H1 (cell line): ENCODE data around the gene PMS1. TPM values are rescaled to one million over a fixed set of nuclear protein-coding genes. Genes with fewer than 3 reads are reported as not detected.

Experiments used
- CTCF ChIA-PET: fragments of 300-600 bp; sonication (Branson Sonifier 250); formaldehyde crosslinking; loops from one replicate; lab custom pipeline; 2021; ENCODE audit not compliant: partially characterized antibody; lab: Charles Lee
- POLR2A ChIA-PET: fragments of 300-600 bp; sonication (Branson Sonifier 250); formaldehyde crosslinking; loops from one replicate; lab custom pipeline; 2021; ENCODE audit warnings: inconsistent platforms; ENCODE audit not compliant: partially characterized antibody; lab: Charles Lee
- DNase-seq, 2 experiments: peaks; one replicate each; pipeline versions ENCODE4 v3.0.0 to v3.0.0-alpha.2; 2010 to 2022; ENCODE audit warnings: low spot score in 2 of 2, low read depth in 1 of 2, mixed read lengths in 1 of 2
- FAIRE-seq: peaks from 2 replicates; lab custom pipeline; 2011; peaks lifted over from hg19 to GRCh38; lab: Jason Lieb, UNC
- H2AFZ ChIP-seq: 2 replicates; pipeline ENCODE4 v1.8.1; 2012; ENCODE audit warnings: low read length, inconsistent platforms
- H2AK5ac ChIP-seq: 2 replicates; pipeline ENCODE4 v1.6.1; 2013; ENCODE audit warnings: low read depth, low read length
- H2BK120ac ChIP-seq: replicated peaks from 2 replicates; pipeline ENCODE3; 2013; ENCODE audit warnings: low read depth, low read length, inconsistent platforms
- H2BK12ac ChIP-seq: 2 replicates; pipeline ENCODE4 v1.6.1; 2013; ENCODE audit warnings: low read depth, low read length
- H2BK15ac ChIP-seq: 2 replicates; pipeline ENCODE4 v1.6.1; 2013; ENCODE audit warnings: low read length
- H2BK20ac ChIP-seq: 2 replicates; pipeline ENCODE4 v1.6.1; 2013; ENCODE audit warnings: low read length
- H2BK5ac ChIP-seq: 2 replicates; pipeline ENCODE4 v1.6.1; 2013; ENCODE audit warnings: low read depth, low read length
- H3K14ac ChIP-seq: 2 replicates; pipeline ENCODE4 v1.6.1; 2013; ENCODE audit warnings: inconsistent platforms; ENCODE audit not compliant: insufficient read length
- H3K18ac ChIP-seq: 2 replicates; pipeline ENCODE4 v1.6.1; 2013; ENCODE audit warnings: low read length; ENCODE audit errors: extremely low read depth
- H3K23ac ChIP-seq: 2 replicates; pipeline ENCODE4 v1.6.1; 2013; ENCODE audit warnings: inconsistent platforms; ENCODE audit not compliant: insufficient read length
- H3K23me2 ChIP-seq: 2 replicates; pipeline ENCODE4 v1.6.1; 2013; ENCODE audit warnings: low read depth, low read length
- H3K27ac ChIP-seq: 2 replicates; pipeline ENCODE4 v1.6.1; 2011; ENCODE audit warnings: low read depth, low read length, inconsistent platforms
- H3K27me3 ChIP-seq, 4 experiments: replicated peaks in 1 of 4; 1 replicate in 1 of 4; 2 replicates in 3 of 4; pipeline versions ENCODE4 v1.6.1 to v1.8.1; 2011 to 2013; ENCODE audit warnings: low read length in 3 of 4, mild to moderate bottlenecking in 3 of 4, inconsistent platforms in 2 of 4, mixed read lengths in 2 of 4, moderate library complexity in 1 of 4; ENCODE audit not compliant: control insufficient read depth in 3 of 4, insufficient read depth in 3 of 4; ENCODE audit errors: extremely low read depth in 1 of 4
- H3K36me3 ChIP-seq, 4 experiments: 2 replicates each; pipeline versions ENCODE4 v1.6.1 to v1.8.1; 2011 to 2013; ENCODE audit warnings: mild to moderate bottlenecking in 4 of 4, low read length in 3 of 4, moderate library complexity in 2 of 4, control low read depth in 1 of 4, inconsistent platforms in 1 of 4; ENCODE audit not compliant: insufficient read depth in 4 of 4, control insufficient read depth in 2 of 4
- H3K4ac ChIP-seq: replicated peaks from 2 replicates; pipeline ENCODE3; 2013; ENCODE audit warnings: low read length, low read depth, mixed read lengths, inconsistent platforms; ENCODE audit not compliant: insufficient read length
- H3K4me1 ChIP-seq, 4 experiments: replicated peaks in 1 of 4; 1 replicate in 1 of 4; 2 replicates in 3 of 4; pipeline versions ENCODE4 v1.6.1 to v1.8.1; 2011 to 2013; ENCODE audit warnings: low read length in 3 of 4, inconsistent platforms in 2 of 4, mixed read lengths in 1 of 4; ENCODE audit not compliant: insufficient read depth in 4 of 4, control insufficient read depth in 3 of 4
- H3K4me2 ChIP-seq, 2 experiments: 2 replicates each; pipeline versions ENCODE4 v1.6.1 to v1.8.1; 2011 to 2013; ENCODE audit warnings: low read depth in 2 of 2, low read length in 2 of 2, control low read depth in 1 of 2, inconsistent platforms in 1 of 2, mild to moderate bottlenecking in 1 of 2; ENCODE audit not compliant: insufficient read depth in 1 of 2
- H3K4me3 ChIP-seq, 4 experiments: fragments of 200-600, 300-600 bp in 1 of 4; sonication (generic), shearing (Covaris generic), sonication (Bioruptor Twin) in 1 of 4; 2 replicates each; pipeline versions ENCODE4 v1.5.1 to v1.8.1; 2011 to 2016; ENCODE audit warnings: low read length in 4 of 4, low read depth in 3 of 4, control low read depth in 2 of 4, inconsistent platforms in 2 of 4, mild to moderate bottlenecking in 2 of 4, mixed read lengths in 1 of 4, moderate library complexity in 1 of 4; ENCODE audit not compliant: insufficient read depth in 2 of 4; ENCODE audit errors: extremely low read depth in 1 of 4
- H3K56ac ChIP-seq: replicated peaks from 2 replicates; pipeline ENCODE3; 2013; ENCODE audit warnings: low read depth, mild to moderate bottlenecking, mixed read lengths, low read length, inconsistent platforms; ENCODE audit not compliant: insufficient read length
- H3K79me1 ChIP-seq: 2 replicates; pipeline ENCODE4 v1.6.1; 2013; ENCODE audit warnings: low read depth, low read length, control low read depth
- H3K79me2 ChIP-seq, 2 experiments: 2 replicates each; pipeline versions ENCODE4 v1.6.1 to v1.8.1; 2012 to 2013; ENCODE audit warnings: low read length in 2 of 2, mild to moderate bottlenecking in 2 of 2, inconsistent platforms in 1 of 2; ENCODE audit not compliant: insufficient read depth in 2 of 2, control insufficient read depth in 1 of 2
- H3K9ac ChIP-seq, 4 experiments: replicated peaks in 1 of 4; 1 replicate in 1 of 4; 2 replicates in 3 of 4; pipeline versions ENCODE4 v1.6.1 to v1.8.1; 2011 to 2013; ENCODE audit warnings: low read depth in 3 of 4, low read length in 3 of 4, control low read depth in 2 of 4, mild to moderate bottlenecking in 2 of 4, moderate library complexity in 2 of 4, inconsistent platforms in 1 of 4; ENCODE audit errors: extremely low read depth in 1 of 4
- H3K9me3 ChIP-seq, 2 experiments: 2 replicates each; pipeline versions ENCODE4 v1.6.1 to v1.8.1; 2012 to 2013; ENCODE audit warnings: mild to moderate bottlenecking in 2 of 2, moderate library complexity in 2 of 2, control low read depth in 1 of 2, inconsistent platforms in 1 of 2, low read depth in 1 of 2, low read length in 1 of 2, mixed read lengths in 1 of 2; ENCODE audit not compliant: insufficient read depth in 2 of 2
- H4K20me1 ChIP-seq, 2 experiments: replicated peaks in 1 of 2; 2 replicates each; pipeline versions ENCODE3 to v1.8.1; 2011 to 2013; ENCODE audit warnings: inconsistent platforms in 2 of 2, low read length in 2 of 2, mild to moderate bottlenecking in 1 of 2; ENCODE audit not compliant: insufficient read depth in 2 of 2, control insufficient read depth in 1 of 2
- H4K5ac ChIP-seq: 2 replicates; pipeline ENCODE4 v1.6.1; 2013; ENCODE audit warnings: low read length, low read depth, mixed read lengths, inconsistent platforms; ENCODE audit not compliant: insufficient read length
- H4K8ac ChIP-seq: 2 replicates; pipeline ENCODE4 v1.8.0; 2013; ENCODE audit warnings: mild to moderate bottlenecking, moderate library complexity, low read length, inconsistent platforms; ENCODE audit not compliant: insufficient read depth; ENCODE audit errors: extremely low read depth
- H4K91ac ChIP-seq: replicated peaks from 2 replicates; pipeline ENCODE3; 2013; ENCODE audit warnings: low read length, mixed read lengths, inconsistent platforms; ENCODE audit not compliant: insufficient read length
- POLR2AphosphoS5 ChIP-seq: IDR thresholded peaks from 2 replicates; pipeline ENCODE4 v1.6.1; 2011; ENCODE audit warnings: low read depth, low read length
- WGBS, 2 experiments: shearing (Covaris generic) in 1 of 2; methylation state at CpG; one replicate each; pipeline versions ENCODE4 v1.1.6 to v1.1.7; 2013 to 2015; ENCODE audit warnings: low lambda C conversion rate in 2 of 2, mixed read lengths in 2 of 2, inconsistent platforms in 1 of 2, low coverage in 1 of 2, missing lambda C conversion rate in 1 of 2; ENCODE audit not compliant: insufficient replicate concordance in 2 of 2, insufficient coverage in 1 of 2, insufficient read length in 1 of 2; ENCODE audit errors: extremely low coverage in 1 of 2, missing lambda C conversion rate in 1 of 2; 5-methylcytosine and 5-hydroxymethylcytosine counted together
- polyA plus RNA-seq, 7 experiments: library from polyadenylated mRNA; depleted of rRNA in 3 of 7; stranded (reverse) in 5 of 7; unstranded in 2 of 7; fragments of >200 nt in 5 of 7; fragments of 200-250 nt in 2 of 7; gene quantifications; 1 replicate in 5 of 7; 2 replicates in 1 of 7; 4 replicates in 1 of 7; pipeline versions ENCODE4 v1.2.1 to v1.2.3, GENCODE V29; 2011 to 2013; ENCODE audit warnings: missing spikeins in 2 of 7, mixed read lengths in 2 of 7
- total RNA-seq: library from RNA; stranded (reverse); fragmentation: NEBNext Ultra II Directional; extraction: Animal tissue kit (Norgen Biotek cat#: 25700); gene quantifications from 2 replicates; pipeline ENCODE4 v1.2.1, GENCODE V29; 2021

Gene PMS1
- total and polyA plus RNA-seq, 2 of the 8 experiments (the other 6 are each of a cell fraction or from before 2014, with no cell fraction given), result 13.1 to 59.7 TPM

GRCh38 chr2:189837326-189837725 lies 53.1 kb downstream of the PMS1 start:
- no peaks in the 10 kb centered on the region; the same call in 1 of the 2 replicates for H3K79me1 ChIP-seq
- H3K4me1 ChIP-seq, result no peaks in the 10 kb centered on the region
- peaks cover 0 to 7% (median 0%) of the 10 kb centered on the region in 4 experiments; a peak in 1 of 8 replicates for H3K36me3 ChIP-seq
- H2BK15ac ChIP-seq, result no peak overlapping the region
- H3K9ac ChIP-seq, result no peak overlapping the region
- H3K23me2 ChIP-seq, result no peaks in the 10 kb centered on the region
- H4K5ac ChIP-seq, result no peak overlapping the region
- no peak overlapping the region for H2BK5ac ChIP-seq
- no peak overlapping the region for H3K27ac ChIP-seq
- ChIA-PET CTCF (interaction anchor here (1.8 kb wide), 1 partner anchor 12 kb away, joined by 5 read pairs; no protein-coding TSS in a partner anchor), POLR2A (no interaction called here)
- no peaks in the 10 kb centered on the region for H4K20me1 ChIP-seq
- DNase-seq (no peak), FAIRE-seq (no peak)
- no peak overlapping the region for H2BK12ac ChIP-seq
- no peaks in the 10 kb centered on the region for H3K79me2 ChIP-seq
- H3K4me3 ChIP-seq, result no peak overlapping the region
- no peak overlapping the region for H3K14ac ChIP-seq
- H3K4ac ChIP-seq, result no peak overlapping the region
- H3K23ac ChIP-seq, result no peak overlapping the region
- H2AFZ ChIP-seq, result no peak overlapping the region
- WGBS, 2 experiments, result 94% methylated on average over 2 of the region's 2 CpGs; no CpG with 5 or more reads in 1 of the 2 experiments
- no peak overlapping the region for H3K18ac ChIP-seq
- no peaks in the 10 kb centered on the region for H3K9me3 ChIP-seq
- H4K8ac ChIP-seq, result no peak overlapping the region
- H2BK20ac ChIP-seq, result no peak overlapping the region
- no peak overlapping the region for H3K56ac ChIP-seq
- no peaks in the 10 kb centered on the region for H3K27me3 ChIP-seq
- no peak overlapping the region for H3K4me2 ChIP-seq
- H4K91ac ChIP-seq, result no peak overlapping the region
- no peak overlapping the region for H2BK120ac ChIP-seq
- H2AK5ac ChIP-seq, result no peak overlapping the region
- TF ChIP-seq POLR2AphosphoS5, result no peak
